Panc1 (cell line): Measurements from ENCODE around the gene GLG1. TPM values are rescaled to one million over a fixed set of nuclear protein-coding genes. Genes with fewer than 3 reads are reported as not detected.

Source experiments
- ATAC-seq: fragments of 200-7000 bp; cut with Tn5 transposase; 2 replicates; pipeline ENCODE4 v1.9.1; 2020; ENCODE audit warnings: mild to moderate bottlenecking, moderate library complexity
- BruUV-seq: library from RNA; stranded (reverse); fragments of 400-500 nt; replicated peaks from 2 replicates; lab custom pipeline; 2021; lab: Mats Ljungman, UMichigan
- CTCF ChIA-PET: fragments of 300-600 bp; sonication (Branson Sonifier 250); formaldehyde crosslinking; loops from one replicate; lab custom pipeline; 2022; ENCODE audit warnings: antibody characterized with exemption; lab: Charles Lee
- POLR2A ChIA-PET: fragments of 300-600 bp; sonication (Branson Sonifier 250); formaldehyde crosslinking; loops from one replicate; lab custom pipeline; 2022; ENCODE audit warnings: antibody characterized with exemption; lab: Charles Lee
- DNase-seq: peaks from one replicate; pipeline ENCODE4 v3.0.0-alpha.2; 2010; ENCODE audit warnings: low read depth, low spot score
- H3K27ac ChIP-seq: 2 replicates; pipeline ENCODE4 v1.5.1; 2011; ENCODE audit warnings: mild to moderate bottlenecking, low read length, inconsistent platforms
- H3K27me3 ChIP-seq: fragments of 200-500 bp; sonication (Bioruptor generic); 2 replicates; pipeline ENCODE4 v1.6.0; 2014; ENCODE audit warnings: low read length, inconsistent platforms; ENCODE audit not compliant: control insufficient read depth, insufficient read depth
- H3K36me3 ChIP-seq: fragments of 200-500 bp; sonication (Bioruptor generic); 2 replicates; pipeline ENCODE4 v1.5.1; 2014; ENCODE audit warnings: inconsistent platforms, mild to moderate bottlenecking, low read length, moderate library complexity; ENCODE audit not compliant: control insufficient read depth, insufficient read depth
- H3K4me1 ChIP-seq: 2 replicates; pipeline ENCODE4 v1.5.1; 2011; ENCODE audit warnings: inconsistent platforms, mild to moderate bottlenecking, low read length, moderate library complexity; ENCODE audit not compliant: control insufficient read depth, insufficient read depth
- H3K4me3 ChIP-seq, 2 experiments: 2 replicates each; pipeline ENCODE4 v1.5.1; 2011 to 2012; ENCODE audit warnings: low read depth in 2 of 2, low read length in 2 of 2, mild to moderate bottlenecking in 2 of 2, inconsistent platforms in 1 of 2, moderate library complexity in 1 of 2
- H3K9me3 ChIP-seq: fragments of 200-500 bp; sonication (Bioruptor generic); 2 replicates; pipeline ENCODE4 v1.5.1; 2014; ENCODE audit warnings: low read depth, mild to moderate bottlenecking, inconsistent platforms, low read length, moderate library complexity; ENCODE audit not compliant: control insufficient read depth, insufficient read depth
- POLR2AphosphoS5 ChIP-seq: IDR thresholded peaks from 2 replicates; pipeline ENCODE4 v1.6.1; 2012; ENCODE audit warnings: mild to moderate bottlenecking, low read depth, low read length, moderate library complexity
- SIN3A ChIP-seq: IDR thresholded peaks from 2 replicates; pipeline ENCODE4 v1.6.1; 2012; ENCODE audit warnings: low read depth, mild to moderate bottlenecking, low read length, moderate library complexity, borderline replicate concordance; ENCODE audit not compliant: insufficient read depth
- TCF7L2 ChIP-seq: IDR thresholded peaks from 2 replicates; pipeline ENCODE4 v1.6.1; 2011; ENCODE audit warnings: mild to moderate bottlenecking, low read depth, low read length, inconsistent platforms
- in situ Hi-C: cut with HindIII; loops from 2 replicates; pipeline ENCODE4 v1.10.0; 2016; ENCODE audit warnings: low sequenced_read_pairs, low pct_unique_long_range_greater_than_20kb
- intact Hi-C: fragments of 100-400 bp; cut with micrococcal nuclease; formaldehyde crosslinking; loops from one replicate; pipeline ENCODE4 v1.10.0; 2022; ENCODE audit not compliant: unreplicated experiment
- total RNA-seq: library from RNA; stranded (reverse); gene quantifications from one replicate; pipeline ENCODE4 v1.2.1, GENCODE V29; 2021; ENCODE audit not compliant: unreplicated experiment
- TF ChIP-seq, protein P1 (sequence below), 2 experiments: IDR thresholded peaks; 2 replicates each; pipeline ENCODE4 v1.6.1; 2011 to 2012; ENCODE audit warnings: low read depth in 2 of 2, control low read depth in 1 of 2, low read length in 1 of 2, mild to moderate bottlenecking in 1 of 2, moderate library complexity in 1 of 2; ENCODE audit not compliant: insufficient read depth in 1 of 2
- TF ChIP-seq, protein P2 (sequence below): fragments of 450-650 bp; IDR thresholded peaks from 2 replicates; pipeline ENCODE4 v1.5.1; 2017; ENCODE audit warnings: mild to moderate bottlenecking

Gene GLG1
- total RNA-seq, 1 experiment from 2014 or later: 75.9 TPM

DNA sequence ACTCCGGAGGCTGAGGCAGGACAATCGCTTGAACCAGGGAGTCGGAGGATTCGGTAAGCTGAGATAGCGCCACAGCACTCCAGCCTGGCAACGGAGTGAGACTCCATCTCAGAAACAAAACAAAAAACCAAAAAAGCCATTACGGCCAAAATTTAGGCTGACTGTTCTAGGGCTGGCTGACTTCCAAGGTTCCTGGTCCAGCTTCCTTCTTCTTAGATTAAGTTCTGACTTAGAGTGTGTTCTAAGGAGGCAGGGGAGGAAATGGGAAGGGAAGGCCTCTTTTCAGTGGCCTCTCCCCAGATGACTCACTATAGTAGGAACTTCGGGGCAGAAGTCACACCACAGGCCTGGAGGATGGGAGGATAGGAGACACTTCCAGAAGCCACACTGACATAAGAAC, 157.9 kb downstream of the GLG1 start:
- peak; percentile 25 for DNase-seq
- no TSS peak for BruUV-seq
- Histone ChIP-seq H3K27me3 (no peaks in the 10 kb centered on the region), H3K36me3 (no peaks in the 10 kb centered on the region; the same call in 1 of the 2 replicates), H3K9me3 (no peaks in the 10 kb centered on the region), H3K4me1 (no peaks in the 10 kb centered on the region), H3K27ac (no peak overlapping the region), H3K4me3 (no peak overlapping the region)
- in situ Hi-C loops: no loop called here
- ChIA-PET POLR2A (no interaction called here), CTCF (interaction anchor here (0.5 kb wide), 1 partner anchor 18 kb away, joined by 9 read pairs; no protein-coding TSS in a partner anchor)
- intact Hi-C loops: no loop called here
- TF ChIP-seq TCF7L2 (no peak), POLR2AphosphoS5 (no peak), SIN3A (no peak)
- TF ChIP-seq, protein P1, sequence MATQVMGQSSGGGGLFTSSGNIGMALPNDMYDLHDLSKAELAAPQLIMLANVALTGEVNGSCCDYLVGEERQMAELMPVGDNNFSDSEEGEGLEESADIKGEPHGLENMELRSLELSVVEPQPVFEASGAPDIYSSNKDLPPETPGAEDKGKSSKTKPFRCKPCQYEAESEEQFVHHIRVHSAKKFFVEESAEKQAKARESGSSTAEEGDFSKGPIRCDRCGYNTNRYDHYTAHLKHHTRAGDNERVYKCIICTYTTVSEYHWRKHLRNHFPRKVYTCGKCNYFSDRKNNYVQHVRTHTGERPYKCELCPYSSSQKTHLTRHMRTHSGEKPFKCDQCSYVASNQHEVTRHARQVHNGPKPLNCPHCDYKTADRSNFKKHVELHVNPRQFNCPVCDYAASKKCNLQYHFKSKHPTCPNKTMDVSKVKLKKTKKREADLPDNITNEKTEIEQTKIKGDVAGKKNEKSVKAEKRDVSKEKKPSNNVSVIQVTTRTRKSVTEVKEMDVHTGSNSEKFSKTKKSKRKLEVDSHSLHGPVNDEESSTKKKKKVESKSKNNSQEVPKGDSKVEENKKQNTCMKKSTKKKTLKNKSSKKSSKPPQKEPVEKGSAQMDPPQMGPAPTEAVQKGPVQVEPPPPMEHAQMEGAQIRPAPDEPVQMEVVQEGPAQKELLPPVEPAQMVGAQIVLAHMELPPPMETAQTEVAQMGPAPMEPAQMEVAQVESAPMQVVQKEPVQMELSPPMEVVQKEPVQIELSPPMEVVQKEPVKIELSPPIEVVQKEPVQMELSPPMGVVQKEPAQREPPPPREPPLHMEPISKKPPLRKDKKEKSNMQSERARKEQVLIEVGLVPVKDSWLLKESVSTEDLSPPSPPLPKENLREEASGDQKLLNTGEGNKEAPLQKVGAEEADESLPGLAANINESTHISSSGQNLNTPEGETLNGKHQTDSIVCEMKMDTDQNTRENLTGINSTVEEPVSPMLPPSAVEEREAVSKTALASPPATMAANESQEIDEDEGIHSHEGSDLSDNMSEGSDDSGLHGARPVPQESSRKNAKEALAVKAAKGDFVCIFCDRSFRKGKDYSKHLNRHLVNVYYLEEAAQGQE (IDR thresholded peaks at IDR 0.05; ENCODE audit: insufficient read depth in 1 of 2, low read depth in 2 of 2, low read length in 1 of 2): no peak
- TF ChIP-seq, protein P2, sequence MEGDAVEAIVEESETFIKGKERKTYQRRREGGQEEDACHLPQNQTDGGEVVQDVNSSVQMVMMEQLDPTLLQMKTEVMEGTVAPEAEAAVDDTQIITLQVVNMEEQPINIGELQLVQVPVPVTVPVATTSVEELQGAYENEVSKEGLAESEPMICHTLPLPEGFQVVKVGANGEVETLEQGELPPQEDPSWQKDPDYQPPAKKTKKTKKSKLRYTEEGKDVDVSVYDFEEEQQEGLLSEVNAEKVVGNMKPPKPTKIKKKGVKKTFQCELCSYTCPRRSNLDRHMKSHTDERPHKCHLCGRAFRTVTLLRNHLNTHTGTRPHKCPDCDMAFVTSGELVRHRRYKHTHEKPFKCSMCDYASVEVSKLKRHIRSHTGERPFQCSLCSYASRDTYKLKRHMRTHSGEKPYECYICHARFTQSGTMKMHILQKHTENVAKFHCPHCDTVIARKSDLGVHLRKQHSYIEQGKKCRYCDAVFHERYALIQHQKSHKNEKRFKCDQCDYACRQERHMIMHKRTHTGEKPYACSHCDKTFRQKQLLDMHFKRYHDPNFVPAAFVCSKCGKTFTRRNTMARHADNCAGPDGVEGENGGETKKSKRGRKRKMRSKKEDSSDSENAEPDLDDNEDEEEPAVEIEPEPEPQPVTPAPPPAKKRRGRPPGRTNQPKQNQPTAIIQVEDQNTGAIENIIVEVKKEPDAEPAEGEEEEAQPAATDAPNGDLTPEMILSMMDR: no peak
- peak; percentile 66; the same call in 1 of the 2 replicates for ATAC-seq

DNA sequence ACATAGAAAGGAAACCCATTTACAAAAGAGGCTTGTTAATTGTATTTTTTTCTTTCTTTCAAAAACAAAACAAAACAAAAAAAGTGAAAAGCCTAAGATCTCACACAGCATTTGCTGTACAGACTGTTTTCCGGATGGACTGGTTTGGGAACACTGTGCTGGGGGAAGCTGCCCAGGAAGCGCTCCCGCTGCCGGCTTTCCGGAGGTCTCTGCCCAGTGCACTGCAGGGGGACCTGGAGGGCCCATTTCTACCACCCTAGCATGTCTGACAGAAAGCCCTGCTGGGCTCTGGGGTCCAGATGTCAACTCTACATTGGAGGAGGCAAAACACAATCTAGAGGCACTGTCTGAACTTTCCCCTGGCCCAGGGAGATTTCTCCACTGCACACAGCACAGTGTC, 159.3 kb downstream of the GLG1 start:
- BruUV-seq: no TSS peak
- TF ChIP-seq, protein P2: no peak
- TF ChIP-seq POLR2AphosphoS5 (no peak), SIN3A (no peak), TCF7L2 (no peak)
- TF ChIP-seq, protein P1 (IDR thresholded peaks at IDR 0.05; ENCODE audit: insufficient read depth in 1 of 2, low read depth in 2 of 2, low read length in 1 of 2): no peak
- POLR2A ChIA-PET: no interaction called here
- DNase-seq: no peak
- no peaks in the 10 kb centered on the region for H3K4me1 ChIP-seq
- no peak for ATAC-seq
- H3K4me3 ChIP-seq: no peak overlapping the region
- CTCF ChIA-PET: no interaction called here
- intact Hi-C loops (no loop called here), in situ Hi-C loops (no loop called here)
- no peaks in the 10 kb centered on the region for H3K9me3 ChIP-seq
- no peaks in the 10 kb centered on the region for H3K27me3 ChIP-seq
- no peak overlapping the region for H3K27ac ChIP-seq
- no peaks in the 10 kb centered on the region for H3K36me3 ChIP-seq
